DOHH2 (cell line): Measurements from ENCODE around the gene GLS.
"Not testable (repeated sequence)": the region's sequence is repeated elsewhere in the genome, so short reads cannot be mapped to it uniquely, and the experiment has no call there.

Source experiments
- H3F3A ChIP-seq: fragments of 200-600 bp; sonication (generic), shearing (Covaris generic); 2 replicates; pipeline ENCODE4 v1.6.0; 2016; ENCODE audit warnings: antibody characterized with exemption, mild to moderate bottlenecking; ENCODE audit not compliant: control insufficient read depth, insufficient read depth
- H3K27ac ChIP-seq: fragments of 200-600 bp; sonication (generic); 2 replicates; pipeline ENCODE4 v1.5.1; 2014; ENCODE audit warnings: low read depth, mild to moderate bottlenecking, low read length, moderate library complexity
- H3K27me3 ChIP-seq: fragments of 200-600 bp; sonication (generic); 2 replicates; pipeline ENCODE4 v1.6.1; 2014; ENCODE audit warnings: mild to moderate bottlenecking, low read length, mixed read lengths; ENCODE audit not compliant: control insufficient read depth
- H3K36me3 ChIP-seq: fragments of 200-600 bp; sonication (generic); 2 replicates; pipeline ENCODE4 v1.6.1; 2014; ENCODE audit warnings: mild to moderate bottlenecking, low read length, moderate library complexity, mixed read lengths; ENCODE audit not compliant: control insufficient read depth
- H3K4me1 ChIP-seq: fragments of 200-600 bp; sonication (generic); 2 replicates; pipeline ENCODE4 v1.6.1; 2014; ENCODE audit warnings: mild to moderate bottlenecking, low read length, mixed read lengths; ENCODE audit not compliant: control insufficient read depth
- H3K4me2 ChIP-seq: fragments of 200-600 bp; sonication (generic); 2 replicates; pipeline ENCODE4 v1.6.0; 2014; ENCODE audit warnings: mild to moderate bottlenecking, low read length, moderate library complexity
- H3K4me3 ChIP-seq: fragments of 200-600 bp; sonication (generic); 2 replicates; pipeline ENCODE4 v1.5.1; 2014; ENCODE audit warnings: mild to moderate bottlenecking, low read length, mixed read lengths
- H3K79me2 ChIP-seq: fragments of 200-600 bp; sonication (generic); 2 replicates; pipeline ENCODE4 v1.6.1; 2014; ENCODE audit warnings: mild to moderate bottlenecking, low read length, mixed read lengths; ENCODE audit not compliant: control insufficient read depth
- H3K9me2 ChIP-seq: fragments of 200-600 bp; sonication (generic); replicated peaks from 2 replicates; pipeline ENCODE4 v1.6.1; 2014; ENCODE audit warnings: mild to moderate bottlenecking, low read length, mixed read lengths; ENCODE audit not compliant: control insufficient read depth
- H3K9me3 ChIP-seq: fragments of 200-600 bp; sonication (generic); 2 replicates; pipeline ENCODE4 v1.6.1; 2014; ENCODE audit warnings: antibody characterized with exemption, low read length, mixed read lengths; ENCODE audit not compliant: control insufficient read depth, insufficient read depth
- H4K20me1 ChIP-seq: fragments of 200-600 bp; sonication (generic); 2 replicates; pipeline ENCODE4 v1.6.0; 2014; ENCODE audit warnings: low read depth, mild to moderate bottlenecking, antibody characterized with exemption, low read length, moderate library complexity; ENCODE audit not compliant: control insufficient read depth, insufficient read depth
- CTCF ChIP-seq: fragments of 200-600 bp; sonication (generic); IDR thresholded peaks from one replicate; pipeline ENCODE4 v1.5.1; 2014; ENCODE audit warnings: antibody characterized with exemption, mild to moderate bottlenecking, low read depth, low read length; ENCODE audit not compliant: poor library complexity, severe bottlenecking
- EZH2phosphoT487 ChIP-seq: fragments of 200-600 bp; sonication (generic); IDR thresholded peaks from 2 replicates; pipeline ENCODE4 v1.6.1; 2017; ENCODE audit warnings: borderline replicate concordance, mild to moderate bottlenecking, antibody characterized with exemption, low read length, moderate library complexity, mixed read lengths

GLS gene

GRCh38 chr2:190881598-190882410, 1.2 kb downstream of the GLS start:
- no peaks in the 10 kb centered on the region for H3K9me3 ChIP-seq
- peaks cover 27% of the 10 kb centered on the region for H4K20me1 ChIP-seq
- no peaks in the 10 kb centered on the region for H3K27me3 ChIP-seq
- H3K79me2 ChIP-seq: peaks cover 69% of the 10 kb centered on the region
- peaks cover 11% of the 10 kb centered on the region for H3F3A ChIP-seq
- H3K27ac ChIP-seq: peak overlapping the region; percentile 88
- peak overlapping the region; percentile 100 for H3K4me3 ChIP-seq
- peak overlapping the region; percentile 97 for H3K4me2 ChIP-seq
- peaks cover 54% of the 10 kb centered on the region for H3K4me1 ChIP-seq
- no peaks in the 10 kb centered on the region for H3K9me2 ChIP-seq
- TF ChIP-seq EZH2phosphoT487 (no peak), CTCF (no peak)
- H3K36me3 ChIP-seq: peaks cover 47% of the 10 kb centered on the region

DNA sequence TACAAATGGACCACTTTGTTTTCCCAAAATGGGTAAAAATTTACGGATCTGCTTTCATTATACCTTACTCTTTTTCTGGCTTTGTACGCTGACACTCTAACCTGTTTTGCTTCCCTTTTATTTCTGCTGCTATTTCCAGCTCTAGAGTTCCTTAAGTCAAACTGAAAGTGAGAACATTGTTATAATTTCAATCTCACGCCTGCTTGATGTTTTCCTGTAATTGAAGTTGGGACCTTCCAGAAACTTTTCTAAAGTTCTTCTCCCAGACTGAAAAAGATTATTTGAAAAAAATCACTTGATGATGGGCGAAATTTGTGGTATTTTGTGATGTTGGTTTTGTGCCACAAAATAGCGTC, 1.8 kb downstream of the GLS start:
- Histone ChIP-seq H3K79me2 (peaks cover 74% of the 10 kb centered on the region), H4K20me1 (peaks cover 27% of the 10 kb centered on the region), H3K4me1 (peaks cover 59% of the 10 kb centered on the region), H3K36me3 (peaks cover 50% of the 10 kb centered on the region), H3K9me2 (no peaks in the 10 kb centered on the region), H3K4me2 (peak overlapping the region; percentile 97), H3K9me3 (no peaks in the 10 kb centered on the region), H3K27me3 (no peaks in the 10 kb centered on the region), H3K27ac (peak overlapping the region; percentile 88), H3F3A (peaks cover 11% of the 10 kb centered on the region), H3K4me3 (peak overlapping the region; percentile 100)
- TF ChIP-seq CTCF (no peak), EZH2phosphoT487 (no peak)

DNA sequence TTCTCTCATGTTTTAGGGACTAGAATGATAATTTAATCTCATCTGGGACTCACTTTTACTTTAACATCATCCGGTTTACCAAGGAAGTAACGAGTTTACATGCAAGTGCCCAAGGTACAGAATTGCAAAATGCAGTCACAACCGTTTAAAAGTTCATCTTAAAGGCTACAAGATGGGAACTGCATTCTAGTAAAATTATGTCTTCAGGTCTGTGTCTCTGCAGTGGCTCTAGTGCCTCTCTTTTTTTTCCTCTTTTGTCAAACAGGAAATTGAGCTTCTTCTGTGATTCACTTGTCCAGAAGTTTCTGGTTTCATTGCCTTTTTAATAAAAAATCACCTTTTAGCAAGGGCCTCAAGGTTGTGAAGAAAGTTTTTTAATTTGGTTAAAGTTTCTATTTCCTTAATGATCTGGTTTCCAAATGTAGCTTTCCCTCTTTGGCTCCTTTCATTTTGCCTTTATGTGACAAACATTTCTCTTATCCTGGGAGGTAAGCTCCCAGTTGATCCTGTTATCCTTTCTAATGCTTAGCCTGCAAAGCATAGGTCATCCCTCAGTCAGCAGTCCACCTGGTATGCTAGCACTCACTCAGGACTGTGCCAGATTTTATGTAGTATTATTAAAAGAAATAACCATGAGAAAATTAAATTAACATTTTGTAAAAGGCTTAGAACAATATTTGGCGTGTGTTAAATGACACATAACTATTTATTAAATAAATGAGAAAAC, 2.4 kb downstream of the GLS start:
- peak overlapping the region; percentile 97 for H3K4me2 ChIP-seq
- peaks cover 65% of the 10 kb centered on the region for H3K4me1 ChIP-seq
- H3K9me2 ChIP-seq: no peaks in the 10 kb centered on the region
- peaks cover 81% of the 10 kb centered on the region for H3K79me2 ChIP-seq
- no peaks in the 10 kb centered on the region for H3K27me3 ChIP-seq
- H3K27ac ChIP-seq: peak overlapping the region; percentile 88
- TF ChIP-seq CTCF (no peak), EZH2phosphoT487 (no peak)
- peak overlapping the region; percentile 100 for H3K4me3 ChIP-seq
- H3K9me3 ChIP-seq: no peaks in the 10 kb centered on the region
- peaks cover 11% of the 10 kb centered on the region for H3F3A ChIP-seq
- H4K20me1 ChIP-seq: peaks cover 29% of the 10 kb centered on the region
- H3K36me3 ChIP-seq: peaks cover 56% of the 10 kb centered on the region

DNA sequence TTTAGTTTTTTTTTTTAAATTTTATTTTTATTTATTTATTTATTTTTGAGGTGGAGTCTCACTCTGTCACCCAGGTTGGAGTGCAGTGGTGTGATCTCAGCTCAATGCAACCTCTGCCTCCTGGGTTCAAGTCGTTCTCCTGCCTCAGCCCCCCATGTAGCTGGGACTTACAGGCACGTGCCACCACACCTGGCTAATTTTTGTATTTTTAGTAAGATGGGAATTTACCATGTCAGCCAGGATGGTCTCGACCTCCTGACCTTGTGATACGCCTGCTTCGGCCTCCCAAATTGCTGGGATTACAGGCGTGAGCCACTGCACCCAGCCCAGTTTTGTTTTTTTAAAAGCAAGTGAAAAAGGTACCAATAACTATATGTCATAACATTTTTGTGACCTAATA, 5.2 kb downstream of the GLS start:
- not testable (repeated sequence) for H3K27me3 ChIP-seq, H3K9me2 ChIP-seq, H3K27ac ChIP-seq, H3K4me3 ChIP-seq, H3K9me3 ChIP-seq
- Histone ChIP-seq H3K4me1 (peaks cover 80% of the 10 kb centered on the region), H3K4me2 (peak overlapping the region; percentile 35), H3K36me3 (peaks cover 81% of the 10 kb centered on the region), H3K79me2 (peaks cover 100% of the 10 kb centered on the region), H3F3A (peaks cover 11% of the 10 kb centered on the region), H4K20me1 (peaks cover 45% of the 10 kb centered on the region)
